Glomerular endothelial cell (primary cell): Measurements from ENCODE around the gene POU6F2. TPM values are rescaled to one million over a fixed set of nuclear protein-coding genes. Genes with fewer than 3 reads are reported as not detected.

Source experiments
- DNase-seq: peaks from one replicate; pipeline ENCODE4 v3.0.0-alpha.2; 2011; ENCODE audit warnings: low read depth, low spot score; ENCODE audit errors: extremely low read depth
- total RNA-seq: library from RNA; depleted of rRNA; stranded (reverse); fragments of >200 nt; gene quantifications from 2 replicates; pipeline ENCODE4 v1.2.3, GENCODE V29; 2015

POU6F2 gene
- total RNA-seq, 1 donor from 2014 or later = not detected

GRCh38 chr7:39238234-39238869 lies 260.6 kb downstream of the POU6F2 start:
- no peak for DNase-seq

DNA sequence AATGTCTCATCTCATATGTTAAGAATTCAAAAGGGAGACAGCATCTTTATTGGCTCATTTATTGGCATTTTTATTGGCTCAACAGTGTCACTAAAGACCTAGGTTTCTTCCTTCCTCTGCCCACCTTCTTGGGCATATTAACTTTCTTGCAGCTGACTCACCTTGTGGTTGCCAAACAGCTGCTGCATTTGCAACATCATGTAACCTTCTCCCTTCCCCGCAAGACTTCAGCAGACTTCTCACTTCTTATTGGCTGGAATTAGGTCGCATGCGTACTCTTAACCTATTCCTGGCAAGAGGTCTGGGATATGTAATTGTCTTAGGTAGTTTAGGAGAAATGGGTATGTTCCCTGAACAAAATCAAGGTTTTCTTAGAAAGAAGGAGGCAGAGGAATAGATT lies 263.2 kb downstream of the POU6F2 start:
- no peak for DNase-seq

DNA sequence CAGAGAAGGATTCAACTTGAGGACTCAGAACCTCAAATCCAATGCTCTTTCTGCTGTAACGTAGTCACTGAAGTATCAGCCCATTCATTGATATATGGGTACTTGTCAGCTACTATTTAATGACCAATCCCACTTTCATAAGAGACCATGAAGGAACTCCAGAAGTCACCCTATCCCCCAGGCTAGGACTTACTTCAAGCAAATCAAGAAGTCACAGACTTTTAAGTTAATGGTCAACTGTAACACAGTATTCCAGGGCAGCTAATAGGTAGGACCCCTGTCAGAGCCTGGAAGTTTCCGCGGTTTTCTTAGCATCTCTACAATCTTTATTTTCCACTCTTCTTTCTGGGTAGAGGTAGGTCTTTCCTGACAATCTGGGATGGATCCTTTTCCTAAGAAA lies 269.9 kb downstream of the POU6F2 start:
- DNase-seq = no peak

DNA sequence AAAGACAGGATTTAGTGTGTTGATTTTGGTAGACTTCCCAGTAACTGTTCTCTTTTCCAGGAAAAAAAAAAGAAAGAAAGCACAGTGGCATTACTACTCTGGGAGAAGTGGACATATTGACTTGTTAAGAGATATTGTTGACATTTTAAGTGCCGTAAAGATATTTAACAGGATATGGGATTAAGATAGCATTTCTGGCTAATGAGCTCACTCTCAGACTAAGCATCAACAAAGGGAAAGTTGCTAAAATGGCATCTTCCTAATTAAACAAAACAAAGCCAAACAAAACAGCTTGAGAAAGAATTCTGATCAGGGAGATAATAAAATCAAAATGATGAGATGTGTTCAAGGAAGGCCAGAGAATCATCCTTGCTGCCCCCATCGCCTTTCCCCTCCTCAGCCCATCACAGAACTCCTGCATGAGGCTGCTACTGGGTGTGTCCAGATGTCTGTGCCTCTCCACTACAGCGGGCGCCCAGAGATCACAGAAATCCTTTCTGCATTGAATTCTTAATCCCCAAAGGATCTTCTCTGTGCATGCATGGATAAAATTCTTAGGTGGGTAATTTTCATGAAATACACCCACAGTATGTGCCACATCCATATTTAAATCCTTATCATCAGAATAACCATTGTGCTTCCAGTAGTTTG lies 270.5 kb downstream of the POU6F2 start:
- no peak for DNase-seq

DNA sequence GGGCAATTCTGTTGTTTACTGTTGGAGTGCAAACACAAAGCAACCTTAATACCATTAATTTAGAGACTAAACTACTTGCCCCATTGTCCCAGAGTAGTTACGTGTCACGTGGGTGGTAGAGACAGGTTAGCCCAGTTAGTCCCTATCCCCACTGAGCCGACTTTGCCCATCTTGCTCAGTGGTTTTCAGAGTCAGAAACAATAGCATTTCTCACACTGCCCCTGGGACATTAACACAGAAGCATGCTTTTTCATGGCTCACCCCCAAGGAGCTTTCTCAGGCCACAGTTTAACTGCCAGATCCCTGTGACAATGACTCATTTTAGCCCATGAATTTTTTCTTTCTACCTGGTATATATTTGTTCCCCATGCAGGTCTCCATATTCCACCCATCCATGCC lies 271.0 kb downstream of the POU6F2 start:
- DNase-seq = no peak

DNA sequence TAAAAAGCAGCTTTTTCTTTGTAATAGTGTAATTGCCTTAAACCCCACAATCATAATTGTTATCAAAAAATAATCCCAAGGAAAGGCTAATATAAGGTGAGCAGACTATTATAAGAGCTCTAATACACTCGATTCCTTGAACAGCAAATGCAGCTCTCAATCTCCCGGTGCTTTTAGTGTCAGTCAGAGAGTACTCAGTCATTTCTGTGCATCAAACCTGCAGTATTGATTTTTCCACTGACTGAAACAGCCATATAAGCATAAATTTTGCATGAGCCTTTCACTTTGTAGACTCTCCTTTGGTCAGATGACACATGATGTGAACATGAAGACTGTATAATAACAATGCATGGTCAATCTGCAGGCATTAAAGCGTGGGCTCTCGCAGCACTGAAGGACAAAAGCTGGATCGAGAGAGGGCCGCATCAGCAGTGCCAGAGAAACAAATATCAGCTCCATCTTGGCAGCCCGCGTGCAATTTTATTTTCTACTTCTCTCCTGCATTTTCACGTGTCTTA lies 272.0 kb downstream of the POU6F2 start:
- DNase-seq = no peak

DNA sequence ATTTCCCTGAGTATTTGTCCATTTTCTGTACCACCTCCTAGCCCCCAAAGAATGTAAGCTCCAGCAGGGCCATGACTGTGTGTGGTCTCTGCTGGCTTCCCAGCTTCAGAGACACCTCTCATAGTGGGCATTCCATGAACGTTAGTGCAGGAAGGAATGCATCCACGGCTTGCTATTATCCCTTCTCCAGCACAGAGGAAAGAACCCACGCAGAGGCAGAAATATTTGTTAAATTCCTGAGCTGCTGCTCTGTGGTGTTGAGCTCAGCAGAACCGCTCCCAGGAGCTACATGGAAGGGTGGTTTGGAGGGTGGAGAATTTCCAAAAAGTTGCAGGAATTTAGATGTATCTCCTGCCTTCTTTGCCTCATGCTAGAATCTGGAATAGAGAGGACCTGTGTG lies 275.2 kb downstream of the POU6F2 start:
- DNase-seq = no peak

DNA sequence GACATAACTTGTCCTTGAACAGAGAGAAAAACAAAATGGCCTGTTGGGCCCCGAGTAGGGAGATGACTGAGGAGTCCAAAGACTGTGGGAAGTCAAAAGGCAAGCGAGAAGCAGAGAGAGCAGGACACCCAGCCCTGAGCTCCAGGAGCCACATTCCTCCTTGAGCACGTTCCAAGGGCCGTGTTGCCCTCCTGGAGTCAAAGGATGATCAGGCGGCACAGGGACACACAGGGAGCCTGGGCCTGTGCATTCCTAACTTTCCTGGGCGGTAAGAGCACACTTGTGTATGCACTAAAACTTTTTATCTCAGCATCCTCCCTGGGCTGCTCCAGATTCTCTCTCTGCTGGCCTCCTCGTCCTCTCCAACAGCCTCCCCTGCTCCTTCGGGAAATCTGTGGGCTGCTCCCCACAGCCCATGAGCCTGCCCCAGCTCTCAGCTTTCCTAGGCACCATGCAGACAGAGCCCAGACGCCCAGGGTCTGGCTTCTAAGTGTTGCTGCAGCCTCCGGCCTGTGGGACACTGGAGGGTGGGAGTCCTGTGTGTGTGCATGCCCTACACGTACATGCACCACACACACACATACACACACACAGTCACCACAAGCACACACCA lies 281.8 kb downstream of the POU6F2 start:
- no peak for DNase-seq

- no peak for DNase-seq
Measured at GRCh38 chr7:39260279-39260844, 282.7 kb downstream of the POU6F2 start.

DNA sequence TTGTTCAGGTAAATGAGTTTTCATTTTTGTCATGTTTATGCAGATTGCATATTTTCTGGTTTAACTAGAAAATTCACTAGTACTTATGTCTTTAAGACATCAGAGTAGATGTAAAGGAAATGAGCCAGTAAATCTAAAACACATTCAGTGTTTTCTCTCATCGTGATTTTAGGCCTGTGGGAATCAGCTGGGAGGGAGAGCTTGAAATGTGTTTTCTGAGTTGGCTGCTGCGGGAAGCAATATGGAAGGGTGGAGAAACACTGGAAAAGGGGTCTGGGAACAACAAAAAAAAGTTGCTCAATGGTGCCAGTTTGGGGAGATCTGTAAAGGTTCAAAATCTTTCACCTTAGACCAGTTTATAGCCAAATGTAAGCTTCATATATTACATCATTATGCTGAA lies 284.1 kb downstream of the POU6F2 start:
- no peak for DNase-seq

GRCh38 chr7:39265641-39266591 lies 288.2 kb downstream of the POU6F2 start:
- no peak for DNase-seq

DNA sequence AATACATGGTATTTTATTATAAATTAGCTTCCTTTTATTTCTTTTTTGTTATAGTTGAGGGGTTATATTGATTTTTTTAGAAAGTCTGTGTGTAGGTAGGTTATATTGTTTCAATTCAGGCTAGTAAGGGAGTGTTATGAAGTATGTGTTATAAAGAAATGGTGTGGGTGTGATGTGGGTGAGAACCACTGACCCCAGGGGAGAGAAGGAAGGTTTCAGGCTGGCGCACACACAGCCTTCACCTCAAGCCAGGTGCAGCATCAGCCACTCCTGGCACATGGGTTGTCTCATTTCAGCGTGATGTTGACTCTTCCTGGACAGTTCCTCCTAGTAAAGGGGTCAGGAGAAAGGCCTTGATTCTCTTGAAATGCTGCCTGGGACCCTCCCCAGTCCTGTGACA lies 291.3 kb downstream of the POU6F2 start:
- DNase-seq = no peak

DNA sequence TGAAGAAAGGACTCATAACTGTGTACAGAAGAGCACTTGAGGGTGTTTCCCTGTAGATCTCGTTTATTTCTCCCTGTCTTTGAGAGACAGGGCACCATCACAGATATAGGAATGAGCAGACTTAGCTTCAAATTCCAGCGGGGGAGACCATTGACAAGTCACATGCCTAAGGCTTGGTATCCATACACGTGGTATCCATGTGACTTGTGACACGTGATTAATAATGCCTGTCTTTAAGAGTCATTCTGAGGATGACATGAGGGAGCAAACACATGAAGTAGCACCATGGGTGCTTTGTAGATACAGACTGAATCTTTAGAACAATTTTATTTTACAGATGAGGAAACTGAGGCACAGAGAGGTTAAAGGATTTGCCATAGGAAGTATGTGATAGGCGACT lies 292.3 kb downstream of the POU6F2 start:
- no peak for DNase-seq

DNA sequence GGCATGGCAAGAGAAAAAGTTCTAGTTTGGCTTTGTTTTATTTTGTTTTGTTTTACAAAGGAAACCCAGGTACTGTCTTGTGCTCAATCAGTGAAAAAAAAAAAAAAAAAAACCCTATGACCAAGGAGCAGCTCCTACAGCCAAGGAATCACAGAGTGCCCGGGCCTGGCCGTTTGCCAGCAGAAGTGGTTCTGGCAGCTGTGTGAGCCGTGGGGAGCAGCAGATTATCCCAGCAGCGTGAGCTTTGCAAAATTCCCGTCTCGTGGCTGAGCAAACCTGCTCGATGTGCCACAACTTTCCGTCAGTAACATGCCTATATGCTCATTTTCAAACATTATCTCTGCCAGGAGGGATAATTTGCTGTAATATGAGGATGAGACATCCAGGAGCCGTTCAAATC lies 293.7 kb downstream of the POU6F2 start:
- DNase-seq = no peak

- DNase-seq = no peak
Measured at GRCh38 chr7:39272111-39272510, 294.4 kb downstream of the POU6F2 start.

GRCh38 chr7:39272691-39273090 lies 295.0 kb downstream of the POU6F2 start:
- DNase-seq = no peak

GRCh38 chr7:39280337-39280736 lies 302.6 kb downstream of the POU6F2 start:
- DNase-seq = no peak

GRCh38 chr7:39285256-39285655 lies 307.5 kb downstream of the POU6F2 start:
- DNase-seq = no peak

DNA sequence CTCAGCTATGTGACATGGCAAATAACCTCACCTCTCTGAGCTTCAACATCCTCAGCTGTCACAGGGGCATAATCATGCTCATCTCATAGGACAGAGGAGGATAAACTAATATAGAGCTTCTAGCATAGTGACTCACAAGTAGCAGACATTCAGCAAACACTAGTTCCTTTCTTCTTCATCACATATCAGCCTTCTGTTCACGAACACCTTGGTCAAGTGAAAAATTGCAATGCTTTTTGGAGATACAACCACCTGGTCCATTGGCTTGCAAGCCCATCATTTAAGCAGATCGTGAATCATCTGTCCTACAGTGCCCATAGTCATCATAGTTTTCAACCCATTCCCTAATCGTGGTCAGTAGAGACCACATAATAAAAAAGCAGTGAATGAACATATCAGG lies 310.6 kb downstream of the POU6F2 start:
- no peak for DNase-seq

GRCh38 chr7:39291628-39292410 lies 314.1 kb downstream of the POU6F2 start:
- DNase-seq = no peak
